A549 (cell line): ENCODE data around the gene CELF4.

Experiments
- CEBPB ChIP-seq, 2 experiments: fragments of >200 bp in 1 of 2; sonication (Bioruptor Twin) in 1 of 2; formaldehyde crosslinking in 1 of 2; IDR thresholded peaks; 2 replicates each; pipeline ENCODE4 v1.6.1; 2012 to 2016
- EHF ChIP-seq: fragments of 250-450 bp; sonication (Bioruptor Pico); IDR thresholded peaks from 2 replicates; pipeline ENCODE4 v1.5.0; 2020; ENCODE audit warnings: mild to moderate bottlenecking
- EP300 ChIP-seq, 2 experiments: fragments of >200 bp; sonication (Bioruptor Twin); formaldehyde crosslinking; IDR thresholded peaks; 2 replicates in 1 of 2; 3 replicates in 1 of 2; pipeline ENCODE4 v1.6.1; 2016 to 2017
- JUNB ChIP-seq: fragments of >200 bp; sonication (Bioruptor Twin); formaldehyde crosslinking; IDR thresholded peaks from 2 replicates; pipeline ENCODE4 v1.6.1; 2016
- MAFK ChIP-seq: fragments of 450-650 bp; IDR thresholded peaks from 2 replicates; pipeline ENCODE4 v1.6.1; 2014; ENCODE audit not compliant: partially characterized antibody
- MYC ChIP-seq: IDR thresholded peaks from 2 replicates; pipeline ENCODE4 v1.6.1; 2012; ENCODE audit warnings: mild to moderate bottlenecking, inconsistent platforms, low read length, improper control_type of control experiment, borderline replicate concordance
- PHF8 ChIP-seq: fragments of 200-600 bp; sonication (generic); IDR thresholded peaks from 2 replicates; pipeline ENCODE4 v1.6.1; 2016; ENCODE audit warnings: low read depth, mild to moderate bottlenecking, antibody characterized with exemption, moderate library complexity, borderline replicate concordance
- POLR2A ChIP-seq: IDR thresholded peaks from 2 replicates; pipeline ENCODE4 v1.6.1; 2012; ENCODE audit warnings: mild to moderate bottlenecking, low read length
- RAD21 ChIP-seq, 2 experiments: fragments of >200 bp in 1 of 2; sonication (Bioruptor Twin) in 1 of 2; formaldehyde crosslinking in 1 of 2; IDR thresholded peaks in 1 of 2; conservative IDR thresholded peaks in 1 of 2; 2 replicates in 1 of 2; 3 replicates in 1 of 2; pipeline ENCODE4 v1.6.1; 2012 to 2018; ENCODE audit warnings: inconsistent platforms in 1 of 2
- SREBF2 ChIP-seq: fragments of 450-650 bp; IDR thresholded peaks from 2 replicates; pipeline ENCODE4 v1.6.1; 2014; ENCODE audit warnings: mild to moderate bottlenecking, moderate library complexity
- TP53 ChIP-seq: fragments of 250-450 bp; sonication (Bioruptor Pico); IDR thresholded peaks from 2 replicates; pipeline ENCODE4 v1.5.0; 2021; ENCODE audit warnings: mild to moderate bottlenecking, moderate library complexity
- TF ChIP-seq, protein P1 (sequence below): fragments of >200 bp; sonication (Bioruptor Twin); formaldehyde crosslinking; IDR thresholded peaks from 3 replicates; pipeline ENCODE4 v1.5.1; 2016
- TF ChIP-seq, protein P2 (sequence below): IDR thresholded peaks from 2 replicates; pipeline ENCODE4 v1.6.1; 2012

DNA sequence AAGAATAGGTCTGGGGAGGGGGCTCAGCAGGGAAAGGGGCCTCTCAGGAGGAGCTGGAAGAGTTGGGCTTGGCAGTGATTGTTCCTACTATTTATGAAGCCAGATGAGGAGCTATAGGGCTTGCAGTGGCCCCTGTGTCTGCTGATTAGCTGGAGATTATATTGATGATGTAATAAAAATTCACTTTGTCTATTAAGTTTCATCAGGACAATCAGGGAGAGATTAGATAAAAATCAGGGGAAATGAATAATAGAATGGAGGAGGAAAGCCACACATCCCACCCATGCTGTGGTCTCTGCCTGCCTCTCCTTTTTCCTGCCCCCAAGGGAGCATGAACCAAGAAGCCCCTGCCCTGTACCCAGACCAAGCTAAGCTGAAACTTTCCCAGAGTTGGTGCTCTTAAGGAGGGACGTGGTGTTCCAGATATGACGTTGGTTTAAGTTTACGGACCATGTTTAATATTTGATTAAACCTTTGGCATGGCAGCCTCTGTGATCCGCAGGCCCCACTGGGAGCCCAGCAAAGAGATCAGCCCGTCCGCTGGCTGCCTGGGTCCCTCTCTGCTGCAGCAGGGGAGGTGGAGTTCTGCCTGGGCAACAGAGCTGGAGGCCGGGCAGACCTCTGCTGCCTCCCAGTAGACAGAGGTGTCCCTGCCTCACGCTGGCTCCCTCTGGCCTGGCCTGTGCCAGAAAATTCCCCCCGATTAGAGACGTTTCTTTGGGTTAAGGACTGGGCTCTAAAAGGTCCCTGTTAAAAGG is 15.3 kb downstream of the CELF4 start:
- TF ChIP-seq EP300 (IDR thresholded peaks at IDR 0.05) (no peak), CEBPB (IDR thresholded peaks at IDR 0.05) (no peak), PHF8 (no peak), RAD21 (conservative IDR thresholded peaks at IDR 0.05 in 1 of 2, IDR thresholded peaks at IDR 0.05 in 1 of 2) (no peak), EHF (CRISPR knock-in tag) (no peak), JUNB (no peak), MYC (no peak), TP53 (no peak), POLR2A (no peak), MAFK (no peak), SREBF2 (no peak)
- TF ChIP-seq, protein P1, sequence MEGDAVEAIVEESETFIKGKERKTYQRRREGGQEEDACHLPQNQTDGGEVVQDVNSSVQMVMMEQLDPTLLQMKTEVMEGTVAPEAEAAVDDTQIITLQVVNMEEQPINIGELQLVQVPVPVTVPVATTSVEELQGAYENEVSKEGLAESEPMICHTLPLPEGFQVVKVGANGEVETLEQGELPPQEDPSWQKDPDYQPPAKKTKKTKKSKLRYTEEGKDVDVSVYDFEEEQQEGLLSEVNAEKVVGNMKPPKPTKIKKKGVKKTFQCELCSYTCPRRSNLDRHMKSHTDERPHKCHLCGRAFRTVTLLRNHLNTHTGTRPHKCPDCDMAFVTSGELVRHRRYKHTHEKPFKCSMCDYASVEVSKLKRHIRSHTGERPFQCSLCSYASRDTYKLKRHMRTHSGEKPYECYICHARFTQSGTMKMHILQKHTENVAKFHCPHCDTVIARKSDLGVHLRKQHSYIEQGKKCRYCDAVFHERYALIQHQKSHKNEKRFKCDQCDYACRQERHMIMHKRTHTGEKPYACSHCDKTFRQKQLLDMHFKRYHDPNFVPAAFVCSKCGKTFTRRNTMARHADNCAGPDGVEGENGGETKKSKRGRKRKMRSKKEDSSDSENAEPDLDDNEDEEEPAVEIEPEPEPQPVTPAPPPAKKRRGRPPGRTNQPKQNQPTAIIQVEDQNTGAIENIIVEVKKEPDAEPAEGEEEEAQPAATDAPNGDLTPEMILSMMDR, result no peak
- TF ChIP-seq, protein P2, sequence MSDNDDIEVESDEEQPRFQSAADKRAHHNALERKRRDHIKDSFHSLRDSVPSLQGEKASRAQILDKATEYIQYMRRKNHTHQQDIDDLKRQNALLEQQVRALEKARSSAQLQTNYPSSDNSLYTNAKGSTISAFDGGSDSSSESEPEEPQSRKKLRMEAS, result no peak
